Renal cortical epithelial cell (primary cell): Measurements from ENCODE around the gene GNGT2. TPM values are rescaled to one million over a fixed set of nuclear protein-coding genes. Genes with fewer than 3 reads are reported as not detected.
A peak's percentile ranks its signal among the peaks of the same experiment; 100 is the strongest.
"Not testable (repeated sequence)": the region's sequence is repeated elsewhere in the genome, so short reads cannot be mapped to it uniquely, and the experiment has no call there.

Experiments used
- DNase-seq: peaks from one replicate; pipeline ENCODE4 v3.0.0-alpha.2; 2011; ENCODE audit warnings: low read depth
- total RNA-seq: library from RNA; depleted of rRNA; stranded (reverse); fragments of >200 nt; gene quantifications from 2 replicates; pipeline ENCODE4 v1.2.3, GENCODE V29; 2014

Gene GNGT2
- total RNA-seq, 1 donor from 2014 or later: not detected

DNA sequence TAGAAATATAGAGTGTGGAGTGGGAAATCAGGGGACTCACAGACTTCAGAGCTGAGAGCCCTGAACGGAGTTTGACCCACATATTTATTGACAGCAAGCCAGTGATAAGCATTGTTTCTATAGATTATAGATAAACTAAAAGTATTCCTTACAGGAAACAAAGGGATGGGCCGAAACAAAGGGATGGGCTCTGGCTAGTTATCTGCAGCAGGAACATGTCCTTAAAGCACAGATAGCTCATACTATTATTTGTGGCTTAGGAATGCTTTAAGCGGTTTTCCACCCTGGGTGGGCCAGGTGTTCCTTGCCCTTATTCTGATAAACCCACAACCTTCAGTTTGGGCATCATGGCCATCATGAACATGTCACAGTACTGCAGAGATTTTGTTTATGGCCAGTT, 39.7 kb downstream of the GNGT2 start:
- DNase-seq: not testable (repeated sequence)

DNA sequence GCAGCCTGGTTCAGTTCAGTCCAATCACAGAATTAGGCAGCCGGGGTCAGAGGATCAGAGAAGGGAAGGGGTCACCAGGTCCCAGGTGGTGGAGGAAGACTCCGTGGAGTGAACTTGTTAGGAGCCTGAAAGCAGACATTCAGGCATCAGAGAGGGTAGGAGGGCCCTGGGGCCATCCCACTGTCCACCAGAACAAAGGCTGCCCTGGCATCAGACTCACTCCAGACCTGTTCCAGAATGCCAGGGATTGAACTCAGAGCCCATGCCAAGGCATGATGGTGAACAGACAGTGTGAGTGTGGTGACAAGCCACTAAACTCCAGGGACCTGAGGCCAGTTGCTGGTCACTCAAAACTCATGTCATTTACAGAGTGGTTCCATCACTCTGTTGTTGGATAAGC, 40.2 kb downstream of the GNGT2 start:
- no peak for DNase-seq

DNA sequence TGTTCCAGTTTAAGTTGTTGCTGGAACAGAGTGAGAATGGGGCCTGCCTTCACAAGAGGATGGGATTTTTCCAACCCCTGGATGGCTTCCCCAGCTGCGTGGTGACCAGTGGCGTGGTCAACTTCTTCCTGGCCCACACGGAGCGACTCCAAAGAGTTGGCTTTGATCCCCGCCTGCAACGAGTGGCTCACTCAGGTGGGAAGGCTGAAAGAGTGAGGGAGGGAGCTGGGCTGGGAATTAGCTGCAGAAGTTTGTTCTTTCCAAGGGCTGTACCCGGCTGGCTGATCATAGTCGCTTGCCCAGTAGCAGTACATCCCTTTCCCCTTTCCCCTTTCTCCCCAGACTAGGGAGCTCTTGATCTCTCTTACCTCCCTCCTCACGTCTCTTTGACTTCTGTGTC, 41.7 kb downstream of the GNGT2 start:
- DNase-seq: no peak

DNA sequence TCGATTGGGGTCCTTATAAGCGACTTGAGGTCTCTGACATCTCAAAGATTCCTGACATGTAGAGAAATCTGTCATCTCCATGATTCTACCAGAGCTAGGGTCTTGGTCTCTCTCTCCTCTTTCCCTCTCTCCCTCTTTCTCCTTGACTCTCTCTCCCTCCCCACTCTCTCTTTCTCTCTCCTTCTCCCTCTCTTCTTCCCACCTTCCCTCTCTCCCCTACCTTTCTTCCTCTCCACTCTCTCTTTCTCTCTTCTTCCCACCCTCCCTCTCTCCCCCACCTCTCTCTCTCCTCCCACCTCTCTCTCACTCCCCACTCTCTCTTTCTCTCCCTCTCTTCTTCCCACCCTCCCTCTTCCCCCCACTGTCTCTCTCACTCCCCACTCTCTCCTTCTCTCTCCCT, 45.2 kb downstream of the GNGT2 start:
- no peak for DNase-seq

DNA sequence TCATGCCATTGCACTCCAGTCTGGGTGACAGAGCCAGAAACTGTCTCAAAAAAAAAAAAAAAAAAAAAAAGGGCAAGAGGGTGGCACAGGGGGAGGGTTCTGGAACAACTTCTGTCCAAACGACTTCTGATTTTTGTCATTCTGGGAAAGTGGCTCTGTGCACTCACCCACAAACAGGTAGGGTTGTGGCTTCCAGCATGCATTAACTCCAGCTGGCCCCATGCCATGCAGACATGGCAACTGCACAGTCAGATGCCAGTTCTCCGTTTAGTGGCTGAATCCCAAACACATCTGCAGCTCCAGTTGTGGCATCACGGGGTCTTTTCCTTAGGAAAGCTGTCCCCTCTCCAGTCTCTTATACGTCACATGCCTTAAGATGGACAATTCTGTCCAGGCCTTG, 47.5 kb downstream of the GNGT2 start:
- DNase-seq: no peak

DNA sequence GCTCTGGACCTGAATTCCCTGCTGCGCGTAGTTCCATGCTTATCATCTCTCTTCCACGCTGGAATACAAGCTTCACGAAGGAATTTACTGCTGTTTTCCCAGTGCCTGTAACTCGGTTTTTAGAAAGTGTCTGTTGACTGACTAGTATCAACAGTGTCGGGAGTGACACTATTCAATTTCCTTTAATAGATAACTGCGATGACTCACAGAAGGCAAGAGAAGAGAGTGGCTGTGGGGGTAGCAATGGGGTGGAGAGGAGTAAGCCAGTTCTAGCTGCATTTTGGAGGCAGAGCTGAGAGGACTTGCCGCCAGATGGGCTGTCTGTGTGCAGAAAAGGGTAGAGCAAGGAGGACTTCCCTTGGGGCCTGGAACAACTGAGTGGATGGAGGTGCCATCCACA, 52.6 kb downstream of the GNGT2 start:
- DNase-seq: peak; percentile 68

DNA sequence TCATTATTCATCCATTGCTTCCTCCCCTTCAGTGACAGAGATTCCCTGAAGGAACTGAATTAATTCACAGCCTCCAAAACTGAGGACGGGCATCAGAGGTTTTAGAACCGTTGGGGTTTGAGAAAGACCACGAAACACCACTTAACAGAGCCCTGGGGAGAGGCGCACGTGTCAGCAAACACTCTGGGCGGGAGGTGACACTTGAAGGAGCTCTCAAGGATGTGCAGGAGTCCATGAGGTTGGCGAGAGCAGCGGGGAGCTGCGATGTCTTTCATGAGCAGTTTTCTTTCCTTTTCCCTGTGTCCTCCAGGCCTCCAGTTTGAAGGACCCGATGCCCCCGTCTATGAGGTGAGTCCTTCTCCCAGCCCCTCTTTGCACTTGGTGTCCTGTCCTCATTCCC, 54.1 kb downstream of the GNGT2 start:
- no peak for DNase-seq

Other genes with a start within 250 kb of the GNGT2 start
- not detected in 2 replicates for gene GIP, start 242.0 kb downstream of the GNGT2 start, total RNA-seq
- 0.45 and 1.4 TPM in 2 replicates for gene IGF2BP1, start 213.2 kb downstream of the GNGT2 start, total RNA-seq
- gene B4GALNT2, start 77.8 kb downstream of the GNGT2 start, total RNA-seq: 1.2 and 2.2 TPM in 2 replicates
- 0.17 TPM in 1 of 2 replicates, not detected in the other for gene ABI3, start 133 bp upstream of the GNGT2 start, total RNA-seq
- 0.05 TPM in 1 of 2 replicates, not detected in the other for gene PHOSPHO1, start 20.2 kb upstream of the GNGT2 start, total RNA-seq
- gene ZNF652, start 151.7 kb upstream of the GNGT2 start, total RNA-seq: 11.5 and 28.4 TPM in 2 replicates
- gene PHB1, start 204.3 kb upstream of the GNGT2 start, total RNA-seq: 166 and 219 TPM in 2 replicates